LNCAP (cell line): Measurements from ENCODE around the gene NTNG2.

Source experiments
- CTCF ChIP-seq: fragments of 450-650 bp; IDR thresholded peaks from 2 replicates; pipeline ENCODE4 v1.5.1; 2017; ENCODE audit warnings: mild to moderate bottlenecking

NTNG2 gene

GRCh38 chr9:132199056-132199455 lies 37.2 kb downstream of the NTNG2 start:
- no peak for TF ChIP-seq CTCF

- no peak for TF ChIP-seq CTCF
Observed at GRCh38 chr9:132200706-132201105, 38.8 kb downstream of the NTNG2 start.

- TF ChIP-seq CTCF: no peak
Observed at GRCh38 chr9:132201139-132201538, 39.3 kb downstream of the NTNG2 start.

- no peak for TF ChIP-seq CTCF
Observed at GRCh38 chr9:132201780-132202703, 40.2 kb downstream of the NTNG2 start.

- TF ChIP-seq CTCF: no peak
Observed at GRCh38 chr9:132204883-132205282, 43.0 kb downstream of the NTNG2 start.

GRCh38 chr9:132207215-132207614 lies 45.4 kb downstream of the NTNG2 start:
- TF ChIP-seq CTCF: no peak

GRCh38 chr9:132207839-132208615 lies 46.2 kb downstream of the NTNG2 start:
- no peak for TF ChIP-seq CTCF
